ENCODE data around the gene HNF1B. TPM values are rescaled to one million over a fixed set of nuclear protein-coding genes. Genes with fewer than 3 reads are reported as not detected.

Gene HNF1B
- total RNA-seq, 2 donors from 2014 or later, result not detected

DNA sequence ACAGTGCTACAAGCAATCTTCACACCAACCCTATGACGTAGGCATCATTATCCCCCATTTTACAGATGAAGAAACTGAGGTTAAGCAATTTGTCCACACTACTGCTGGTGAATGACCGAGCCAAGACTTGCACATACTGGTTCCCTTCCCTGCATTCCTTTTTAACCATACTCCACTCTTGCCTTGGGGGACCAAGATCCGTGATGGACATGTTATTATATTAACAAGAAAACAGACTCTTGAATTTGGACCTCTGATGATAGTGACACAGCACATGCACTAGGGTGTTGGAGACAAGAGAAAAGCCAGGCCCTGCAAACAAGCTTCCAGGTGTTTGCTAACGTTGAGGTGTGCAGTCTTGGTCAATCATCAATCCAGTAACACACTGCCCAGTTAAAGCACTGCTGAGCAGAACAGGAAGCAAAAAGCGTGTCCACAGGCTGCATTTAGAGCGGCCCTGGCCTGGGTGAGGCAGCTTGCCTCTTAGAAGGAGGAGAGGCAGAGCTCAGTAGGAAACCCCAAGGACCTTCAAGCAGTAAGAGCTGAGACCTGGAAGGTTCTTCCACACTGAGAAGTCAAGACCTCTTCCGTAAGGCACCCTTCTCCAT lies 36.7 kb downstream of the HNF1B start:
- Histone ChIP-seq H3K36me3 (no peaks in the 10 kb centered on the region), H3K27ac (no peak overlapping the region), H3K4me1 (ENCODE audit: control insufficient read depth in 1 of 2, low read depth in 2 of 2) (no peaks in the 10 kb centered on the region), H3K4me3 (no peak overlapping the region), H3K27me3 (replicated peaks; ENCODE audit: insufficient read depth) (no peaks in the 10 kb centered on the region), H3K9me3 (no peaks in the 10 kb centered on the region)
- DNase-seq (ENCODE audit: low spot score) (no peak), ATAC-seq (ENCODE audit: insufficient number of reproducible peaks, low FRiP score, low read depth) (no peak)
- TF ChIP-seq, protein P1, sequence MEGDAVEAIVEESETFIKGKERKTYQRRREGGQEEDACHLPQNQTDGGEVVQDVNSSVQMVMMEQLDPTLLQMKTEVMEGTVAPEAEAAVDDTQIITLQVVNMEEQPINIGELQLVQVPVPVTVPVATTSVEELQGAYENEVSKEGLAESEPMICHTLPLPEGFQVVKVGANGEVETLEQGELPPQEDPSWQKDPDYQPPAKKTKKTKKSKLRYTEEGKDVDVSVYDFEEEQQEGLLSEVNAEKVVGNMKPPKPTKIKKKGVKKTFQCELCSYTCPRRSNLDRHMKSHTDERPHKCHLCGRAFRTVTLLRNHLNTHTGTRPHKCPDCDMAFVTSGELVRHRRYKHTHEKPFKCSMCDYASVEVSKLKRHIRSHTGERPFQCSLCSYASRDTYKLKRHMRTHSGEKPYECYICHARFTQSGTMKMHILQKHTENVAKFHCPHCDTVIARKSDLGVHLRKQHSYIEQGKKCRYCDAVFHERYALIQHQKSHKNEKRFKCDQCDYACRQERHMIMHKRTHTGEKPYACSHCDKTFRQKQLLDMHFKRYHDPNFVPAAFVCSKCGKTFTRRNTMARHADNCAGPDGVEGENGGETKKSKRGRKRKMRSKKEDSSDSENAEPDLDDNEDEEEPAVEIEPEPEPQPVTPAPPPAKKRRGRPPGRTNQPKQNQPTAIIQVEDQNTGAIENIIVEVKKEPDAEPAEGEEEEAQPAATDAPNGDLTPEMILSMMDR (IDR thresholded peaks at IDR 0.05), result no peak

DNA sequence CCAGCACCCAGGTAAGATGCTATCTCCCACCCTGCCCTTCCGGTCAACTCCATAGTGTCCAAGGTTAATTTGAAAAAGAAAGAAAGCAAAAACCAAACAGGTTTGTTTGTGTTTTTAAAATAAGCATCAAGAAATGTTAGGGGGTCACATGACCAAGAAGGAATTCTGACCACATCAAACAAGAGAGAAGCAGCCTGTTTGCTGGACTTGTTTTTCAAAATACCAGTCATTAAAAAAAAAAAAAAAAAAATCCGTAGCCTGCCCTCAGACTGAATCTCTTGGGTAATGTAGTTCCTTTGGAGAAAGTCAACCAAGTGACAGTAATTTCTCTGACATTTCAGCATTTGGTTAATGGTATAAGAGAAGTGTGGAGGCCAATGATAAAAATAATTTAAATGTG lies 38.4 kb downstream of the HNF1B start:
- Histone ChIP-seq H3K4me1 (ENCODE audit: control insufficient read depth in 1 of 2, low read depth in 2 of 2) (no peaks in the 10 kb centered on the region), H3K27ac (no peak overlapping the region), H3K9me3 (no peaks in the 10 kb centered on the region), H3K27me3 (replicated peaks; ENCODE audit: insufficient read depth) (no peaks in the 10 kb centered on the region), H3K4me3 (no peak overlapping the region), H3K36me3 (no peaks in the 10 kb centered on the region)
- TF ChIP-seq, protein P1 (IDR thresholded peaks at IDR 0.05), result no peak
- DNase-seq (ENCODE audit: low spot score), result no peak
- no peak for ATAC-seq (ENCODE audit: insufficient number of reproducible peaks, low FRiP score, low read depth)

DNA sequence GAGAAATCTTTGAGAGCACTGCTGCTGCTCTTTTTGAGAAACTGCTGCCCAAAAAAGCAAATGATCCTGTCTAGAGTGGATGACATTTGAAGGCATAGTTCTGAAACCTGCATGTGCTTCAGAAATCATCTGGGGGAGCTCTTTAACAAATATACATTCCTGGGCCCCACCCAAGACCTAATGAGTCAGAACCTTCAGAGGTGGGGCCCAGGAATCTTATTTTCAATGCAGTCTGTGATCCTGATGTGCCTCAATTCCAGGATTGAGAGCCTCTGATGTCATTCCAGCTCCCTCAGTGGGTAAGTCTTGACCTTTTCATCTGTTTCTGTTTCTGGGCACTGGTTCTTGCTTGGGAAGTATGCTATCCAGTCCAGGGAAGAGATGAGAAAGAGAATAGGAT lies 42.3 kb downstream of the HNF1B start:
- Histone ChIP-seq H3K4me3 (no peak overlapping the region), H3K27me3 (replicated peaks; ENCODE audit: insufficient read depth) (no peaks in the 10 kb centered on the region), H3K36me3 (no peaks in the 10 kb centered on the region), H3K4me1 (ENCODE audit: control insufficient read depth in 1 of 2, low read depth in 2 of 2) (no peaks in the 10 kb centered on the region), H3K9me3 (no peaks in the 10 kb centered on the region), H3K27ac (no peak overlapping the region)
- no peak for ATAC-seq (ENCODE audit: insufficient number of reproducible peaks, low FRiP score, low read depth)
- TF ChIP-seq, protein P1 (IDR thresholded peaks at IDR 0.05), result no peak
- DNase-seq (ENCODE audit: low spot score), result no peak

DNA sequence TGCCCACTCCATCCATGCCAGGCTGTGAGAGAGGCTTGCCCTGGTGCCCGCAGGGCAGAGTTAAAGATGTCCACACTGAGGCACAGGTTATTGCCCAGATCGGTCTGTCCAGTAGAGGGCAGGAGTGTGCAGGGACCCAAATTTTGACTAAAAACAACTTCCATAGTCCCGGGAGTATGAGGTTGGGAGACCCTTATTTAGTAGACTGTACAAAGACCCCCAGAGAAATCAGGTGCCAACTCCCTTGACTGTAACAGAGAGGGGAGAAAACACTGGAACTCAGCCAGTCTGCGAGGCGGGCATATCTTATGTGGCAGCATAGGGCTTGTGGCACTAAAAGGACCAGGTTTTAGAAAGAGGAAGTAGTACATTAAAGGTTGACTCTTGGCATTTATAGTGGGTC lies 43.4 kb downstream of the HNF1B start:
- DNase-seq (ENCODE audit: low spot score) (no peak), ATAC-seq (ENCODE audit: insufficient number of reproducible peaks, low FRiP score, low read depth) (no peak)
- TF ChIP-seq, protein P1 (IDR thresholded peaks at IDR 0.05), result no peak
- H3K4me3 ChIP-seq, result no peak overlapping the region
- H3K36me3 ChIP-seq, result no peaks in the 10 kb centered on the region
- H3K27ac ChIP-seq, result no peak overlapping the region
- H3K4me1 ChIP-seq (ENCODE audit: control insufficient read depth in 1 of 2, low read depth in 2 of 2), result no peaks in the 10 kb centered on the region
- no peaks in the 10 kb centered on the region for H3K9me3 ChIP-seq
- H3K27me3 ChIP-seq (replicated peaks; ENCODE audit: insufficient read depth), result no peaks in the 10 kb centered on the region

DNA sequence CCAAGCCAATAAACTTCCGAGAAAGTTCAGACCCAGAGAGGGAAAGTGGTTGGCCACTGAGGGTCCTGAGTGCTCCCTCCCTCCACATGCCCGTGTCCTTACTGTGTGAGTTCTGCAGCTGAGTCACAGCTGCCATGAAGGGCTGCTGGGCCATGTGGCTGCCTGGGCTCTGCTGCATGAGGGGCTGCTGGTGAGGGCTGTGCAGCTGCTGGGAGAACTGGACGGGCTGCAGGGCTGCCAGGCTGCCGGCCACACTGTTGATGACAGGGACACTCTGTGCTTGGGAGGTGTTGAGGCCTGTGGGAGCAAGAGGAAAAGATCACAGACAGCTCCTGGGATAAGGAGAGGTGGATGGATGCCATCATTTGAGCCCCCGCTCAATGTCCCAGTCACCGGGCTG lies 44.0 kb downstream of the HNF1B start:
- no peaks in the 10 kb centered on the region for H3K36me3 ChIP-seq
- no peaks in the 10 kb centered on the region for H3K27me3 ChIP-seq (replicated peaks; ENCODE audit: insufficient read depth)
- no peaks in the 10 kb centered on the region for H3K9me3 ChIP-seq
- no peak overlapping the region for H3K4me3 ChIP-seq
- DNase-seq (ENCODE audit: low spot score) (no peak), ATAC-seq (ENCODE audit: insufficient number of reproducible peaks, low FRiP score, low read depth) (no peak)
- H3K4me1 ChIP-seq (ENCODE audit: control insufficient read depth in 1 of 2, low read depth in 2 of 2), result no peaks in the 10 kb centered on the region
- H3K27ac ChIP-seq, result no peak overlapping the region
- TF ChIP-seq, protein P1 (IDR thresholded peaks at IDR 0.05), result no peak
